ENCODE results near the gene HINT2. TPM values are rescaled to one million over a fixed set of nuclear protein-coding genes. Genes with fewer than 3 reads are reported as not detected.
A peak's percentile ranks its signal among the peaks of the same experiment; 100 is the strongest.

The HINT2 gene
- total RNA-seq, 1 donor from 2014 or later, result 21.8 TPM

DNA sequence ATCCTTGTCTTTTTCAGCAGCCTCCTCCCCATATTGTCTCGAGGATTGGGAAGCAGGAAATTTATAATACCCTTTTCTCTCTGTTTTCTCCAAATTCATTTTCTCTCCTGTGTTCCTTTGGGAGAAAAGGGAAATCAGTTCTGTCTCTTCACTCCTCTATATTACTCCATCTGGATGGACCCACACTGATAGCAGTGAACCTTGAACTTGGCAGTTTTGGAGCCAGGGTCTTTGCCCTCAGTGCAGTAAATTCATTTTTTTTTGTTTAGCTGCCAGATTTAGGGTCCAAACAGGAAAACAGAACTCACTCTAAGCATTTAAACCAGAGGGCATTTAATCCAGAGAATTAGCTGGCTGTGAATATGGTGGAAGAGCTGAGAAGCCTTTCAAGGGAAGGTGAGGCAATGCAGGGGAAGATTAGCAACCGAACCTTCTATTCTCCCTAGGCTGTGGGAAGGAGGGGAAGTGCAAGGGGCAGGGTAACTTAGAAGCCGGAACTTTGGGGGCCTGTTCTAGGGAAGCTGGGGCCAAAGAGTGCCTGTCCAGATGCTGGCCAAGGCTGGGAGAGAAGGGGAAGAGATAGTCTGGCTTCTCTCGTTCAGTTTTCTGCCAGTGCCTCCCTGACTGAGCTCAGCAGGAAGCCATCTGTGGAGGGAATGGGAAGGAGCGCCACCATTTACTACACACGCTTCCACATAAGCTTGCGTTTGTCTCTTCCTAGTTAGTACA is 39.8 kb downstream of the HINT2 start:
- Mint-ChIP-seq H3K4me1 (peaks cover 18% of the 10 kb centered on the region), H3K4me3 (no peak overlapping the region), H3K36me3 (no peaks in the 10 kb centered on the region), H3K27ac (peak overlapping the region; percentile 35), H3K9me3 (no peaks in the 10 kb centered on the region), H3K27me3 (ENCODE audit: insufficient read depth, low read depth) (no peaks in the 10 kb centered on the region)
- peak overlapping the region; percentile 52 for H3K4me2 ChIP-seq
- H3K27ac ChIP-seq, result no peak overlapping the region
- no peak overlapping the region for H2AFZ ChIP-seq (replicated peaks)
- H3K9me3 ChIP-seq (ENCODE audit: low read depth), result no peaks in the 10 kb centered on the region
- peaks cover 17% of the 10 kb centered on the region for H3F3A ChIP-seq (ENCODE audit: low read depth)
- TF ChIP-seq EZH2 (IDR thresholded peaks at IDR 0.05), result no peak
- TF ChIP-seq, protein P1, sequence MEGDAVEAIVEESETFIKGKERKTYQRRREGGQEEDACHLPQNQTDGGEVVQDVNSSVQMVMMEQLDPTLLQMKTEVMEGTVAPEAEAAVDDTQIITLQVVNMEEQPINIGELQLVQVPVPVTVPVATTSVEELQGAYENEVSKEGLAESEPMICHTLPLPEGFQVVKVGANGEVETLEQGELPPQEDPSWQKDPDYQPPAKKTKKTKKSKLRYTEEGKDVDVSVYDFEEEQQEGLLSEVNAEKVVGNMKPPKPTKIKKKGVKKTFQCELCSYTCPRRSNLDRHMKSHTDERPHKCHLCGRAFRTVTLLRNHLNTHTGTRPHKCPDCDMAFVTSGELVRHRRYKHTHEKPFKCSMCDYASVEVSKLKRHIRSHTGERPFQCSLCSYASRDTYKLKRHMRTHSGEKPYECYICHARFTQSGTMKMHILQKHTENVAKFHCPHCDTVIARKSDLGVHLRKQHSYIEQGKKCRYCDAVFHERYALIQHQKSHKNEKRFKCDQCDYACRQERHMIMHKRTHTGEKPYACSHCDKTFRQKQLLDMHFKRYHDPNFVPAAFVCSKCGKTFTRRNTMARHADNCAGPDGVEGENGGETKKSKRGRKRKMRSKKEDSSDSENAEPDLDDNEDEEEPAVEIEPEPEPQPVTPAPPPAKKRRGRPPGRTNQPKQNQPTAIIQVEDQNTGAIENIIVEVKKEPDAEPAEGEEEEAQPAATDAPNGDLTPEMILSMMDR (IDR thresholded peaks at IDR 0.05), result no peak
- TF ChIP-seq EZH2phosphoT487 (IDR thresholded peaks at IDR 0.05), result no peak
- H3K4me1 ChIP-seq, result peaks cover 18% of the 10 kb centered on the region
- H3K27me3 ChIP-seq, result no peaks in the 10 kb centered on the region
- DNase-seq (ENCODE audit: low spot score), result peak; percentile 51
- H3K79me2 ChIP-seq (ENCODE audit: low read depth), result no peaks in the 10 kb centered on the region
- H3K9ac ChIP-seq, result no peak overlapping the region
- H4K20me1 ChIP-seq (ENCODE audit: low read depth), result peaks cover 27% of the 10 kb centered on the region
- H3K4me3 ChIP-seq, result peak overlapping the region; percentile 20
- no peaks in the 10 kb centered on the region for H3K36me3 ChIP-seq

DNA sequence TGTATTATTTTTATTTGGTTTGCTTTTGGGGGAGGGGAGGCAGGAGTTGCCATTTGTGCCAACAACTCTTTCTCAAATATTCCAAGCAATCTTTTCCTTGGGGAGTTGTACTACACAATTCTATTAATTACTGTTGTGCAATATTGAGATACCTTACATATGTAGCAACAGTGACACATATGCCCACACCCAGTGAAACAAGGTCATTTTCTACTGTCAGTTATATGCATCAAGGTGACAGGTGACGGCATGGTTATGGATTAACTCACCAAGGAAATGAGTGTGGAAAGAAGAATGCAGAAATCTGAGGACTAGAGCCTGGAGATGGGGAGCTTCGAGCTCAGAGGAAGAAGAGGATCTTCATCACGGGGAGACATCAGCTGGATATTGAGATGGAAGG is 42.9 kb downstream of the HINT2 start:
- Histone ChIP-seq H3K4me2 (no peak overlapping the region), H2AFZ (replicated peaks) (no peak overlapping the region), H3K36me3 (no peaks in the 10 kb centered on the region), H3K9ac (no peak overlapping the region), H3K27me3 (no peaks in the 10 kb centered on the region), H3K4me1 (peaks cover 18% of the 10 kb centered on the region), H3K79me2 (ENCODE audit: low read depth) (no peaks in the 10 kb centered on the region), H3K27ac (no peak overlapping the region), H3K9me3 (ENCODE audit: low read depth) (no peaks in the 10 kb centered on the region), H4K20me1 (ENCODE audit: low read depth) (peaks cover 40% of the 10 kb centered on the region), H3F3A (ENCODE audit: low read depth) (peaks cover 17% of the 10 kb centered on the region), H3K4me3 (no peak overlapping the region)
- Mint-ChIP-seq H3K27me3 (ENCODE audit: insufficient read depth, low read depth) (no peaks in the 10 kb centered on the region), H3K9me3 (no peaks in the 10 kb centered on the region), H3K36me3 (no peaks in the 10 kb centered on the region), H3K4me1 (peaks cover 18% of the 10 kb centered on the region), H3K27ac (no peak overlapping the region), H3K4me3 (no peak overlapping the region)
- TF ChIP-seq EZH2 (IDR thresholded peaks at IDR 0.05), result no peak
- no peak for TF ChIP-seq EZH2phosphoT487 (IDR thresholded peaks at IDR 0.05)
- TF ChIP-seq, protein P1 (IDR thresholded peaks at IDR 0.05), result no peak
- no peak for DNase-seq (ENCODE audit: low spot score)

DNA sequence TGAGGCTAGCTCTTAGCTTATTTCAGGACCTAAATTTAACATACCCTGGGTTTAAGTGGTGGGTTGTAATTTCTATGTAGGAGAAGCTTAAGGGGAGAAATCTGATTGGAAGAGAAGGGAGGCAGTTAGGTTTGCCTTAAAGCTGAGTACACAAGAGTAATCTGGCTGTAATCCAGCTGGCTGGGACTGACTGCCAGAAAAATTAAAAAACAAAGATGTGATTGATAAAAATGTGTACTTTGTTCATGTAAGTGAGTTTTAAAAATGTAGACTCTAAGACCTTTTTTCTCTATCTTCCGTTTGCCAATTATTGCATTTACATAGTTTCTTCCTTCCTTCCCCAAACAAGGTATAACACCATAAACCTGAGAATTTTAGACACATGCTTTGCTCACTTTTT is 43.3 kb downstream of the HINT2 start:
- no peaks in the 10 kb centered on the region for H3K36me3 ChIP-seq

More for the DNA sequence above, 43.3 kb downstream of the HINT2 start:
- Mint-ChIP-seq H3K27me3 (ENCODE audit: insufficient read depth, low read depth) (no peaks in the 10 kb centered on the region), H3K27ac (no peak overlapping the region), H3K4me3 (no peak overlapping the region), H3K36me3 (no peaks in the 10 kb centered on the region), H3K9me3 (no peaks in the 10 kb centered on the region), H3K4me1 (peaks cover 17% of the 10 kb centered on the region)
- Histone ChIP-seq H3K9ac (no peak overlapping the region), H4K20me1 (ENCODE audit: low read depth) (peaks cover 40% of the 10 kb centered on the region), H3K4me1 (peaks cover 18% of the 10 kb centered on the region), H3K4me3 (no peak overlapping the region), H3K9me3 (ENCODE audit: low read depth) (no peaks in the 10 kb centered on the region), H3K4me2 (no peak overlapping the region), H3K27ac (no peak overlapping the region), H3K27me3 (no peaks in the 10 kb centered on the region), H3K79me2 (ENCODE audit: low read depth) (no peaks in the 10 kb centered on the region), H2AFZ (replicated peaks) (no peak overlapping the region), H3F3A (ENCODE audit: low read depth) (peaks cover 17% of the 10 kb centered on the region)
- no peak for DNase-seq (ENCODE audit: low spot score)
- TF ChIP-seq EZH2phosphoT487 (IDR thresholded peaks at IDR 0.05) (no peak), EZH2 (IDR thresholded peaks at IDR 0.05) (no peak)
- TF ChIP-seq, protein P1 (IDR thresholded peaks at IDR 0.05), result no peak
